ENCODE measurements around the gene RNF183.

- no peak for TF ChIP-seq CTCF (IDR thresholded peaks at IDR 0.05 in 4 of 5, conservative IDR thresholded peaks at IDR 0.05 in 1 of 5)
- no peak for TF ChIP-seq POLR2A (IDR thresholded peaks at IDR 0.05)
These were observed 13.0 kb downstream of the RNF183 start for GRCh38 chr9:113290052-113290607.

All from gastrocnemius medialis (tissue), 4 donors.